GM10266 (cell line): ENCODE data around the gene NDST4.

Source experiments
- DNase-seq: peaks from one replicate; pipeline ENCODE4 v3.0.0; 2012; ENCODE audit errors: extremely low spot score
- TF ChIP-seq, protein P1 (sequence below): IDR thresholded peaks from 2 replicates; pipeline ENCODE4 v1.5.1; 2012; ENCODE audit warnings: mild to moderate bottlenecking, low read depth; ENCODE audit not compliant: control insufficient read depth, insufficient read depth; ENCODE audit errors: missing control alignments

NDST4 gene

DNA sequence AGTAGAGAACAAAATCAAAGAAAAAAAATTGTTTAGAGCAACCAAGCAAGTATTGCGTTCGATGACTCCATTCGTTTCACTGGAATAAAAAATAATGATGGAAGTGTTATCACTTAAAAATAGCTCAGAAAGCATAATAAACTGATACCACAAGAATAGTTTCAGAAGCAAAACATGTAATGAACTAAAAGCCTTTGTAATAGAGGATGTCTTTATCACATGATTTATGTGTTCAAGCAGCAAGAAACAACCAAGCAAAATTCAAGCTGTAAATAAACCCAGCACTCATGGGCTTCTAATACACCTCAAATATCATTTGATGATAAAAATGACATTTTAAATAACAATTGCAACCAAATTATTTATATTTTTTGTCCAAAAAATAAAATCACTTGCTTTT is 192.2 kb downstream of the NDST4 start:
- DNase-seq = no peak
- TF ChIP-seq, protein P1, sequence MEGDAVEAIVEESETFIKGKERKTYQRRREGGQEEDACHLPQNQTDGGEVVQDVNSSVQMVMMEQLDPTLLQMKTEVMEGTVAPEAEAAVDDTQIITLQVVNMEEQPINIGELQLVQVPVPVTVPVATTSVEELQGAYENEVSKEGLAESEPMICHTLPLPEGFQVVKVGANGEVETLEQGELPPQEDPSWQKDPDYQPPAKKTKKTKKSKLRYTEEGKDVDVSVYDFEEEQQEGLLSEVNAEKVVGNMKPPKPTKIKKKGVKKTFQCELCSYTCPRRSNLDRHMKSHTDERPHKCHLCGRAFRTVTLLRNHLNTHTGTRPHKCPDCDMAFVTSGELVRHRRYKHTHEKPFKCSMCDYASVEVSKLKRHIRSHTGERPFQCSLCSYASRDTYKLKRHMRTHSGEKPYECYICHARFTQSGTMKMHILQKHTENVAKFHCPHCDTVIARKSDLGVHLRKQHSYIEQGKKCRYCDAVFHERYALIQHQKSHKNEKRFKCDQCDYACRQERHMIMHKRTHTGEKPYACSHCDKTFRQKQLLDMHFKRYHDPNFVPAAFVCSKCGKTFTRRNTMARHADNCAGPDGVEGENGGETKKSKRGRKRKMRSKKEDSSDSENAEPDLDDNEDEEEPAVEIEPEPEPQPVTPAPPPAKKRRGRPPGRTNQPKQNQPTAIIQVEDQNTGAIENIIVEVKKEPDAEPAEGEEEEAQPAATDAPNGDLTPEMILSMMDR = no peak

DNA sequence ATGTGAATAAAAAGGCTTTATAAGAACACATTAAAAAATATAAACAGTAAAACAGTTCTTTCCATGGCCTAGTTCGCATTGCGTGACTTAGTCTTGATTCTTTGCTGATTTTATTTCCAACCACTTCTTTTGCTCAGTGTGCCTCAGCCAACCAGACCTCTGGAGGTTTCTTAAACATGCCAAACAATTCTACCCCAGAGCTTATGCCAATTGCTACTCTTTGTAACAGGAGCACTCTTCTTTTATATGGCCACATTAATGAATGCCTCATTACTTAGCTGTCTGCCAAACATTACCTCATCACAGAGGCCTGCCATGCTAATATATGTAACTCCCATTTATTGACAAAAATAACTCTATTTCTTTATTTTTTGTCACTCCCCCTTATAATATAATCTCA is 202.3 kb downstream of the NDST4 start:
- no peak for DNase-seq
- TF ChIP-seq, protein P1 = no peak

DNA sequence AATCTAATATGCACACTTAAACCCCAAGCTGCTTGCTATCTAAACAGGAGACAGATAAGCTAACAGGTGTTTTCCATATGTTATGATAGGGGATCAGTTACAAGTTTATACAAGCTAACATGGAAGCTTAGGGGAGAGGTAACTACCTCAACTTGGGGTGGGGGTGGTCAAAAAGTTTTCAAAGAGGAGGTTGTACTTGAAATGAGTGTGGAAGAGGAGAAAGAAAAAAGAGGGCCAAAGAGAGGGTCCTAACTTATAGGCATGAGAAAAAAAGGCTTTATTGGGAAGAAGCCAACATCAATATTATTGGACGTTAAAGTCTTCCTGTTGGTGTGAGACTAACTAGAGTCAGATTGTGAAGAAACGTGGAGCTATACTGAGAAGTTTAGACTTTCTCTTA is 205.9 kb downstream of the NDST4 start:
- DNase-seq = no peak
- TF ChIP-seq, protein P1 = no peak

DNA sequence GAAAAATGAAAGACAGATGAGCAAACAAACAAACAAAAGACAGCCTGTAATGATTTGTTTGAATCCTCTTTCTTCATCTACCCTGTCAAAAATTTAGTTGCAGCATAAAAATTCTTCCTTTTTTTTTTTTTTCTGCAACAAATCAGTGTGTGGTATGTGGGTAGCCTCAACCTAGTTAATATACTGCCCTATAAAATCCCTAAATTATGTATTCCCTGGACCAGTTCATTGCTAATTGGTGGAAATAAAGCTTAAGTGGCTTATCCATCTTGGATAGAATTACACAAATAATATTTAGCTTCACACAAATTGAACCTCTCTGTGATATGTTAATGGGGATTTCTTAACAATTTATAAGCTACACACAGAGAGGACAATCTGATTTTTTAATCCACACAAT is 208.4 kb downstream of the NDST4 start:
- TF ChIP-seq, protein P1 = no peak
- no peak for DNase-seq

DNA sequence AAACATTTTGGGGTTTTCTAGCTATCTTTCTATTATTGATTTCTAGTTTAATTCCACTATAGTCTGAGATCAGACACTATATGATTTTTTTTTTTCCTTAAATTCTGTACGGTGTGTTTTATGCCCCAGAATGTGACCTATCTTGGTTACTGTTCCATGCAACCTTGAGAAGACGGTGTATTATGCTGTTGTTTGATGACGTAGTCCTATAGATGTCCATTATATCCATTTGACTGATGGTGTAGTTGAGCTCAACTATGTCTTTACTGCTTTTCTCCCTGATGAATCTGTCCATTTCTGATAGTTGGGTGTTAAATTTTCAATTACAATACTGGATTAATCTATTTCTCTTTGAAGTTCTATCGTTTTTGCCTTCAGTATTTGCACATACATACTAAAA is 212.5 kb downstream of the NDST4 start:
- TF ChIP-seq, protein P1 = no peak
- DNase-seq = no peak

DNA sequence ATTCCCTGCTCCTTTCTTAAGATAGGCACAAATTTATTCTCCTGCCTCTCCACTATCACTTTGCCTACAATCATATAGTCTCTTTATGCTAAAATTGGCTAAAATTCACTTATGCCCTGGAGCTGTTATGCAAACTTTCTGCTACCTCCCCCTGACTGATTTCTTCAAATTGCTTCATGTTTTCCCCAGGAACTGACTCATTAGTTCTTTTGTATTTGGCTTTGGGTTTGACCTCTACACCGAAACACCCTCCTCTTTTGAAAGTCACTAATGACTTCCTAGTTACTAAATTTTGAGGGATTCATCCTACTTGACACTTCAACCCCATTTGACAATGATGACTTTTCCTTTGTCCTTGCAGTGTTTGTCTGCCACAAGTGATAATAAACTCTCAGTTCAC is 222.6 kb downstream of the NDST4 start:
- TF ChIP-seq, protein P1 = no peak
- no peak for DNase-seq

DNA sequence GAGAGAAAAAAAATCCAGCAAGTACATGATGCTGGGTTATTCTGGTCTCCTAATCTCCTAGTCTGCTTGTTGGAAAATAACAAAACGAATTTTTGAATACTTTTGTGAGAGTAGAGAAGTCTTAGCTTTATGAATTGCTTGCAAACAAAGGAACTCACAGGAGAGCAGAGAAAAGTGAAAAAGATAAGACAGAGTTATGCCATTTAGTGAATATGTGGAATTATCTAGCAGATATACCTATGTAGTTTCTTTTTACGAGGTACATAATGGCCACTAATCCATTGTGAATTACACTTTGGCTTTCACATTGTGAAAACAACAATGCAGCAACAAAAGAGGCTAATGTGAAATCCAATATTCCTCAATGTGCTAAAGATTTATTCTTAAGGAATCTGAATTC is 226.7 kb downstream of the NDST4 start:
- DNase-seq = no peak
- TF ChIP-seq, protein P1 = no peak

DNA sequence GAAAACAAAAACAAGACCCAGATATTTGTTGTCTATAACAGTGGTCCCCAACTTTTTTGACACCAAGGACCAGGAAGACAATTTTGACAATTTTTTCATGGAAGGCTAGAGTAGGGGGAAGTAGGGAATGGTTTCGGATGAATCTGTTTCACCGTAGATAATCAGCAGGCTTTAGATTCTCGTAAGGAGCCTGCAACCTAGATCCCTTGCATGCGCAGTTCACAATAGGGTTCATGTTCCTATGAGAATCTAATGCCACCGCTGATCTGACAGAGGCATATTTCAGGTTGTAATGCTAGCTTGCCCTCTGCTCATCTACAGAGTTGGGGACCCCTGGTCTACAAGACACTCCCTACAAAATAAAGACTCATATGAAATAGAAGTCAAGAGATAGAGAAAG is 229.8 kb downstream of the NDST4 start:
- TF ChIP-seq, protein P1 = no peak
- no peak for DNase-seq
